CD4-positive, alpha-beta T cell (primary cell): Measurements from ENCODE around the gene MYO1A. TPM values are rescaled to one million over a fixed set of nuclear protein-coding genes. Genes with fewer than 3 reads are reported as not detected.
A peak's percentile ranks its signal among the peaks of the same experiment; 100 is the strongest.
"Not testable (repeated sequence)": the region's sequence is repeated elsewhere in the genome, so short reads cannot be mapped to it uniquely, and the experiment has no call there.

Experiments
- ATAC-seq: fragments of 200-7000 bp; cut with Tn5 transposase; one replicate; pipeline ENCODE4 v1.10.0; 2022; ENCODE audit warnings: mild to moderate bottlenecking; ENCODE audit not compliant: poor library complexity
- CTCF ChIA-PET: fragments of 350-600 bp; sonication (Branson Sonifier 250); formaldehyde crosslinking; loops from one replicate; lab custom pipeline; 2021; ENCODE audit warnings: antibody characterized with exemption, inconsistent platforms; lab: Charles Lee
- POLR2A ChIA-PET: fragments of 350-600 bp; sonication (Branson Sonifier 250); formaldehyde crosslinking; loops from one replicate; lab custom pipeline; 2021; ENCODE audit warnings: antibody characterized with exemption, inconsistent platforms; lab: Charles Lee
- DNase-seq, 14 experiments: peaks; one replicate each; pipeline ENCODE4 v3.0.0-alpha.2; 2013 to 2020; ENCODE audit warnings: mixed read lengths in 2 of 14
- H3K27ac ChIP-seq, 2 donors: one replicate each; pipeline versions ENCODE4 v1.5.1 to v1.7.0; 2013; ENCODE audit warnings: low read length in 2 of 2, low read depth in 1 of 2, mild to moderate bottlenecking in 1 of 2
- H3K27me3 ChIP-seq, 2 experiments: 1 replicate in 1 of 2; 2 replicates in 1 of 2; pipeline versions ENCODE4 v1.6.1 to v1.7.0; 2013; ENCODE audit warnings: low read length in 2 of 2, control low read depth in 1 of 2, mild to moderate bottlenecking in 1 of 2, moderate library complexity in 1 of 2; ENCODE audit not compliant: insufficient read depth in 2 of 2, control insufficient read depth in 1 of 2
- H3K36me3 ChIP-seq: one replicate; pipeline ENCODE4 v1.6.1; 2013; ENCODE audit warnings: low read length, control low read depth; ENCODE audit not compliant: insufficient read depth
- H3K4me1 ChIP-seq: one replicate; pipeline ENCODE4 v1.6.1; 2013; ENCODE audit warnings: low read length, control low read depth; ENCODE audit not compliant: insufficient read depth
- H3K4me3 ChIP-seq: one replicate; pipeline ENCODE4 v1.5.1; 2013; ENCODE audit warnings: mild to moderate bottlenecking, low read length, moderate library complexity
- H3K9me3 ChIP-seq, 2 experiments: 1 replicate in 1 of 2; 2 replicates in 1 of 2; pipeline versions ENCODE4 v1.6.1 to v1.7.0; 2013; ENCODE audit warnings: low read length in 2 of 2, mild to moderate bottlenecking in 2 of 2, control low read depth in 1 of 2, moderate library complexity in 1 of 2; ENCODE audit not compliant: control insufficient read depth in 1 of 2, insufficient read depth in 1 of 2
- H3K27ac Mint-ChIP-seq: one replicate; pipeline ENCODE4 v1.8.0; 2020; ENCODE audit warnings: mixed read lengths
- H3K27me3 Mint-ChIP-seq: one replicate; pipeline ENCODE4 v1.8.0; 2021; ENCODE audit warnings: mixed read lengths
- H3K36me3 Mint-ChIP-seq: one replicate; pipeline ENCODE4 v1.8.0; 2021; ENCODE audit warnings: low read depth, mixed read lengths
- H3K4me1 Mint-ChIP-seq: one replicate; pipeline ENCODE4 v1.8.0; 2021; ENCODE audit warnings: low read depth, mixed read lengths
- H3K4me3 Mint-ChIP-seq: one replicate; pipeline ENCODE4 v1.8.0; 2020; ENCODE audit warnings: mild to moderate bottlenecking, mixed read lengths
- H3K9me3 Mint-ChIP-seq: one replicate; pipeline ENCODE4 v1.8.0; 2020; ENCODE audit warnings: mixed read lengths
- intact Hi-C, 2 experiments: fragments of 100-400 bp; cut with DNase I in 1 of 2; cut with micrococcal nuclease in 1 of 2; formaldehyde crosslinking; loops; one replicate each; pipeline versions ENCODE4 v1.15.1 to v1.9.0; 2023 to 2025; cut with DNase I, micrococcal nuclease
- total RNA-seq, 174 experiments: library from RNA in 2 of 174; stranded (reverse) in 2 of 174; gene quantifications; one replicate each; pipeline ENCODE4 v1.2.3 and lab custom pipeline; 2021 to 2026
- TF ChIP-seq, protein P1 (sequence below): fragments of 200-600 bp; IDR thresholded peaks from one replicate; pipeline ENCODE4 v1.8.0; 2022; ENCODE audit warnings: antibody characterized with exemption, mild to moderate bottlenecking

Gene MYO1A
- total RNA-seq, 2 experiments from 2014 or later = 1.0 to 1.1 TPM

DNA sequence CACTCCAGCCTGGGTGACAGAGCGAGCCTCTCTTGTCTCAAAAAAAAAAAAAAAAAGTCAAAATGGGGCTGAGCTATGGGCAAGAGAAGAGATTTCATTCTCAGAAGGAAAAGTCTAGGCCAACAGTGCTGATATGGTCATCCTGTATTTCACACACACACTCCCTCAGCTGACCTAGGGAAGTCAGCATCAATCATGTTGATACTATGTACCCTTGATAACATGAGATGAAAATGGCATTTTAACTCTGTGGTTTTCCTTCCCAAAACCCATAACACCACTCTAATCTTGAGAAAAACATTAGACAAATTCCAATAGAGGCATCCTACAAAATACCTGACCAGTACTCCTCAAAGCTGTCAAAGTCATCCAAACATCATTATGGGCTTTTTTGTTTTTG lies 30.9 kb upstream of the MYO1A start:
- peaks cover 31% of the 10 kb centered on the region for H3K4me1 ChIP-seq
- Mint-ChIP-seq H3K4me3 (peak overlapping the region; percentile 38), H3K27ac (no peak overlapping the region), H3K36me3 (peaks cover 8% of the 10 kb centered on the region), H3K27me3 (no peaks in the 10 kb centered on the region), H3K4me1 (peaks cover 34% of the 10 kb centered on the region), H3K9me3 (no peaks in the 10 kb centered on the region)
- ChIA-PET CTCF (interaction anchor here (0.6 to 4.6 kb wide), 3 partner anchors 11 to 324 kb away, joined by 5 to 24 read pairs (median 22); partner anchors contain the start of gene STAT6), POLR2A (interaction anchor here (5.1 kb wide), 1 partner anchor 30 kb away, joined by 140 read pairs; the partner anchor contains the start of gene STAT6)
- H3K36me3 ChIP-seq = peaks cover 3% of the 10 kb centered on the region
- H3K27me3 ChIP-seq = no peaks in the 10 kb centered on the region
- TF ChIP-seq, protein P1, sequence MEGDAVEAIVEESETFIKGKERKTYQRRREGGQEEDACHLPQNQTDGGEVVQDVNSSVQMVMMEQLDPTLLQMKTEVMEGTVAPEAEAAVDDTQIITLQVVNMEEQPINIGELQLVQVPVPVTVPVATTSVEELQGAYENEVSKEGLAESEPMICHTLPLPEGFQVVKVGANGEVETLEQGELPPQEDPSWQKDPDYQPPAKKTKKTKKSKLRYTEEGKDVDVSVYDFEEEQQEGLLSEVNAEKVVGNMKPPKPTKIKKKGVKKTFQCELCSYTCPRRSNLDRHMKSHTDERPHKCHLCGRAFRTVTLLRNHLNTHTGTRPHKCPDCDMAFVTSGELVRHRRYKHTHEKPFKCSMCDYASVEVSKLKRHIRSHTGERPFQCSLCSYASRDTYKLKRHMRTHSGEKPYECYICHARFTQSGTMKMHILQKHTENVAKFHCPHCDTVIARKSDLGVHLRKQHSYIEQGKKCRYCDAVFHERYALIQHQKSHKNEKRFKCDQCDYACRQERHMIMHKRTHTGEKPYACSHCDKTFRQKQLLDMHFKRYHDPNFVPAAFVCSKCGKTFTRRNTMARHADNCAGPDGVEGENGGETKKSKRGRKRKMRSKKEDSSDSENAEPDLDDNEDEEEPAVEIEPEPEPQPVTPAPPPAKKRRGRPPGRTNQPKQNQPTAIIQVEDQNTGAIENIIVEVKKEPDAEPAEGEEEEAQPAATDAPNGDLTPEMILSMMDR = no peak
- H3K9me3 ChIP-seq = no peaks in the 10 kb centered on the region
- H3K27ac ChIP-seq = no peak overlapping the region
- H3K4me3 ChIP-seq = no peak overlapping the region
- intact Hi-C loops = loop anchor here in 1 of 2 experiments (5.0 to 10.0 kb wide), 2 partner anchors 151 to 446 kb away; partner anchors contain the start of gene BAZ2A
- DNase-seq (no peak), ATAC-seq (no peak)

DNA sequence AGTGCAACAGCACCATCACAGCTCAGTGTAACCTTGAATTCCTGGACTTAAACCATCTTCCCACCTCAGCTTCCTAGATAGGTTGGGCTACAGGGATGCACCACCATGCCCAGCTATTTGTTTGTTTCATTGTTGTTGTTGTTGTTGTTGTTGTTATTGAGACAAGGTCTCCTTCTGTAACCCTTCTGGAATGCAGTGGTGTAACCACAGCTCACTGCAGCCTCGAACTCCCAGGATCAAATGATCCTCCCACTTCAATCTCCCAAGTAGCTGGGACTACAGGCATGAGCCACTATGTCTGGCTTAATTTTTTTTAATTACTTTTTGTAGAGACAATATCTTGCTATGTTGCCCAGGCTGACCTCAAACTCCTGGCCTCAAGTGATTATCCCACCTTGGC lies 29.9 kb upstream of the MYO1A start:
- H3K27ac ChIP-seq = peak overlapping the region; percentile 54 to 73
- no peaks in the 10 kb centered on the region for H3K9me3 Mint-ChIP-seq
- peaks cover 24% of the 10 kb centered on the region for H3K4me1 Mint-ChIP-seq
- H3K27ac Mint-ChIP-seq = peak overlapping the region; percentile 88
- H3K4me3 Mint-ChIP-seq = no peak overlapping the region
- peaks cover 28% of the 10 kb centered on the region for H3K4me1 ChIP-seq
- H3K9me3 ChIP-seq = no peaks in the 10 kb centered on the region
- intact Hi-C loops = loop anchor here (1.0 to 10.0 kb wide), 4 partner anchors 7 to 445 kb away; partner anchors contain the start of genes BAZ2A (in 1 of the 2) and NAB2 (in 1 of the 2)
- H3K36me3 ChIP-seq = peaks cover 3% of the 10 kb centered on the region
- no peaks in the 10 kb centered on the region for H3K27me3 Mint-ChIP-seq
- no peak for DNase-seq
- H3K27me3 ChIP-seq = no peaks in the 10 kb centered on the region
- POLR2A ChIA-PET = interaction anchor here (1.2 to 5.1 kb wide), 7 partner anchors 11 to 163 kb away, joined by 4 to 140 read pairs (median 8); partner anchors contain the start of genes NAB2 and STAT6
- peaks cover 8% of the 10 kb centered on the region for H3K36me3 Mint-ChIP-seq
- ATAC-seq = no peak
- CTCF ChIA-PET = interaction anchor here (1.4 to 4.6 kb wide), 4 partner anchors 10 to 92 kb away, joined by 3 to 24 read pairs (median 12); partner anchors contain the start of gene STAT6
- H3K4me3 ChIP-seq = no peak overlapping the region
- TF ChIP-seq, protein P1 = no peak

DNA sequence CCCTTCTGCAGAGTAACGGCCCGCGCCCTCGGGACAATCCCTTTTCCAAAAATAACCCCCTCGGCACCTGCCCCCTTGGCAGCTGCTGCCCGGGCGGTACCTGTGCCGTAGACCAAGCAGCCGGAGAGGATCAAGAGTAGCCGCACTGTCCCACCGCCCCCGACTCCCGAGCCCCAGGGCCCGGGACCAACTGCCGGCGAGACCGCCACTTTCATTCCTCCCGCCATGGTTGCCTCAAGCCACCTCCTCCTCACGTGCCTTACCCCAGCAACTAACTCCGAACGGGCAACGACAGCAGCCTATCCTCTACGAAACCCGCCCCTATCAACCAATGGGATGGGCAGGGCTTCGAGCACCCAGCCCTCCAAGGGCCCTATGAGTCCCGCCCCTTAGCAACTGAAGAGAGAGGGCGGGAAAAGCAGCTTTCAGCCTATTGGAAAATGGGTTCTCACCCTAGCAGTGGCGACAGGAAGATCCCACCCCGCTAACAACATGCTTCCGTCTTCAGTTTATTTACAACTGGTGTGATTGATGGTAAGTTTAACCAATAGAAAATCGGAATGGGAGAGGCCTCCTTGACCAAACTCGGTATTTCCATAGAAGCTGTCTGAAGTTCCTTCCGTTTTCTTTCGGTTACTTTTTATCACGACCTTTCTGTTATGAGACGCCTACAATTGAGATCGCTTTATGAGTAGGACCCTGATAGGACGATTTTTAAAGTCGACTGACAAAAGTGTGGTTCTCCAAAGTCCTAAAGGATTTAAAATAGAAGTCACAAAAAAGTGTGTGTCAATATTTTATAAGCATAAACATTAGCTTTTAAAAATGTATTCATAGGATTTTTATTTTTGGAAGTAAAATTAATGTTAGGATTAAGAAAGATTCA lies 28.8 kb upstream of the MYO1A start, which contains the start of gene NEMP1:
Gene NEMP1, minus strand, starts transcription at position 273 of the 886 bp plus-strand sequence. Its CDS starts 46 bp downstream, at position 227.
- Histone ChIP-seq H3K27ac (peak within 1 kb of the TSS; percentile 73 to 74), H3K4me1 (peaks cover 28% of the 10 kb centered on the region), H3K9me3 (no peaks in the 10 kb centered on the region), H3K36me3 (peaks cover 3% of the 10 kb centered on the region), H3K27me3 (no peaks in the 10 kb centered on the region), H3K4me3 (peak within 1 kb of the TSS; percentile 85)
- ATAC-seq (peak; percentile 94), DNase-seq (peak; percentile 85 to 100 (median 92))
- Mint-ChIP-seq H3K36me3 (peaks cover 8% of the 10 kb centered on the region), H3K9me3 (no peaks in the 10 kb centered on the region), H3K4me1 (peaks cover 23% of the 10 kb centered on the region), H3K27ac (peak within 1 kb of the TSS; percentile 88), H3K27me3 (no peaks in the 10 kb centered on the region), H3K4me3 (peak within 1 kb of the TSS; percentile 95)
- CTCF ChIA-PET = interaction anchor here (0.5 to 4.6 kb wide), 6 partner anchors 9 to 91 kb away, joined by 3 to 24 read pairs (median 4); partner anchors contain the start of gene STAT6
- intact Hi-C loops = loop anchor here (1.0 kb wide), 3 partner anchors 9 to 14 kb away; partner anchors contain the start of gene NAB2 (in 1 of the 2)
- TF ChIP-seq, protein P1 = no peak
- POLR2A ChIA-PET = interaction anchor here (0.7 to 5.1 kb wide), 20 partner anchors 10 to 508 kb away, joined by 3 to 140 read pairs (median 4); partner anchors contain the start of genes NAB2, NACA, PTGES3 and STAT6

DNA sequence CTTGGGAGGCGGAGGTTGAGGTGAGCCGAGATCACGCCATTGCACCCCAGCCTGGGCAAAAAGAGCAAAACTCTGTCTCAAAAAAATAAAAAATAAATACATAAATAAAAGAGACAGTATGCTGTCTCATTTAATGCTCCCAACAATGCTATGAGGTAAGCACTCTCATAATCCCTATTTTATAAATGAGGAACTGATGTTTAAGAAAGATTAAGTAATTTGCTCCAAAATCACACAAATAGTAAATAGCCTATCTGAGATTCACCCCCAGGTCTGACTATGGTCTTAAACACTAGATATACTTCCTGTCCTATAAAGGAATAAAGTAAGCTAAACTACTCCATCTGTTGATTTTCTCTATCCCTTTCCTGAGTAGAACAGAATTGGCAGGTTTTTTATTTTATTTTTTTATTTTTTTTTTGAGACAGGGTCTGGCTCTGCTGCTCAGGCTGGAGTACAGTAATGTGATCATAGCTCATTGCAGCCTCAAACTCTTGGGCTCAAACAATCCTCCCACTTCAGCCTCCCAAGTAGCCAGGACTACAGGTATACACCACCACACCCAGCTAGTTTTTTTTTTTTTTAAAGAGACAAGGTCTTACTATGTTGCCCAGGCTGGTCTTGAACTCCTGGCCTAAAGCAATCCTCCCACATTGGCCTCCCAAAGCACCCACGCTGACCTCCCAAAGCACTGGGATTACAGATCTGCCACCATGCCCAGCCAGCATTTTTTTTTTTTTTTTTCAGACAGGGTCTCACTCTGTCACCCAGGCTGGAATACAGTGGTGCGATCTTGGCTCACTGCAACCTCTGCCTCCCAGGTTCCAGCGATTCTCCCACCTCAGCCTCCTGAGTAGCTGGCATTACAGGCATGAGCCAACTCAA lies 23.9 kb upstream of the MYO1A start:
- ATAC-seq, H3K4me3 Mint-ChIP-seq, H3K27me3 ChIP-seq, H3K27me3 Mint-ChIP-seq, DNase-seq, H3K27ac ChIP-seq, H3K9me3 Mint-ChIP-seq, H3K27ac Mint-ChIP-seq, intact Hi-C loops, H3K4me3 ChIP-seq, H3K9me3 ChIP-seq: not testable (repeated sequence)
- CTCF ChIA-PET = interaction anchor here (1.9 to 6.3 kb wide), 2 partner anchors 19 to 37 kb away, joined by 7 to 141 read pairs; partner anchors contain the start of gene STAT6
- Mint-ChIP-seq H3K36me3 (peaks cover 37% of the 10 kb centered on the region), H3K4me1 (peaks cover 36% of the 10 kb centered on the region)
- POLR2A ChIA-PET = interaction anchor here (0.9 to 8.7 kb wide), 5 partner anchors 8 to 37 kb away, joined by 3 to 244 read pairs (median 5); partner anchors contain the start of genes NAB2 and STAT6
- Histone ChIP-seq H3K4me1 (peaks cover 27% of the 10 kb centered on the region), H3K36me3 (peaks cover 29% of the 10 kb centered on the region)
